Prostate gland (tissue), 2 donors: ENCODE measurements around the gene MCF2L2. TPM values are rescaled to one million over a fixed set of nuclear protein-coding genes. Genes with fewer than 3 reads are reported as not detected.

Experiments used
- DNase-seq: peaks from one replicate; pipeline ENCODE4 v3.0.0-alpha.2; 2019; ENCODE audit warnings: low spot score
- H3K27ac ChIP-seq, 2 donors: fragments of 200-600 bp; sonication (generic); 2 replicates each; pipeline ENCODE4 v1.5.1; 2017 to 2019
- H3K27me3 ChIP-seq: fragments of 200-600 bp; sonication (generic); replicated peaks from 2 replicates; pipeline ENCODE4 v1.5.1; 2019; ENCODE audit not compliant: insufficient read depth
- H3K36me3 ChIP-seq, 2 donors: fragments of 200-600 bp; sonication (generic); 1 replicate in 1 of 2; 2 replicates in 1 of 2; pipeline versions ENCODE4 v1.5.1 to v1.8.1; 2017 to 2019
- H3K4me1 ChIP-seq: fragments of 200-600 bp; sonication (generic); replicated peaks from 2 replicates; pipeline ENCODE4 v1.5.1; 2019
- H3K4me3 ChIP-seq, 2 donors: fragments of 200-600 bp; sonication (generic); 2 replicates each; pipeline ENCODE4 v1.5.1; 2017 to 2019
- H3K9me3 ChIP-seq: fragments of 200-600 bp; sonication (generic); 2 replicates; pipeline ENCODE4 v1.5.1; 2017
- POLR2A ChIP-seq: fragments of 450-650 bp; IDR thresholded peaks from one replicate; pipeline ENCODE4 v1.6.1; 2016; ENCODE audit warnings: antibody characterized with exemption, mild to moderate bottlenecking
- POLR2AphosphoS5 ChIP-seq: sonication (generic); formaldehyde crosslinking; IDR thresholded peaks from one replicate; pipeline ENCODE4 v1.6.1; 2017; ENCODE audit warnings: antibody characterized with exemption
- WGBS: methylation state at CpG from one replicate; pipeline ENCODE4 v1.1.5; 2018; 5-methylcytosine and 5-hydroxymethylcytosine counted together
- intact Hi-C: fragments of 100-400 bp; cut with DNase I; formaldehyde crosslinking; loops from one replicate; pipeline ENCODE4 v1.14.2; 2022
- total RNA-seq, 2 donors: library from RNA; depleted of rRNA; stranded (reverse); fragments of >200 nt; gene quantifications; one replicate each; pipeline ENCODE4 v1.1.0, GENCODE V29; 2016
- TF ChIP-seq, protein P1 (sequence below), 4 experiments: fragments of 200-600 bp in 2 of 4; fragments of 450-650 bp in 2 of 4; sonication (generic) in 2 of 4; IDR thresholded peaks; 1 replicate in 3 of 4; 2 replicates in 1 of 4; pipeline ENCODE4 v1.5.1; 2016 to 2019; ENCODE audit warnings: antibody characterized with exemption in 4 of 4, mild to moderate bottlenecking in 2 of 4, moderate library complexity in 2 of 4

Gene MCF2L2
- total RNA-seq, 2 donors from 2014 or later: 0.41 to 4.0 TPM

DNA sequence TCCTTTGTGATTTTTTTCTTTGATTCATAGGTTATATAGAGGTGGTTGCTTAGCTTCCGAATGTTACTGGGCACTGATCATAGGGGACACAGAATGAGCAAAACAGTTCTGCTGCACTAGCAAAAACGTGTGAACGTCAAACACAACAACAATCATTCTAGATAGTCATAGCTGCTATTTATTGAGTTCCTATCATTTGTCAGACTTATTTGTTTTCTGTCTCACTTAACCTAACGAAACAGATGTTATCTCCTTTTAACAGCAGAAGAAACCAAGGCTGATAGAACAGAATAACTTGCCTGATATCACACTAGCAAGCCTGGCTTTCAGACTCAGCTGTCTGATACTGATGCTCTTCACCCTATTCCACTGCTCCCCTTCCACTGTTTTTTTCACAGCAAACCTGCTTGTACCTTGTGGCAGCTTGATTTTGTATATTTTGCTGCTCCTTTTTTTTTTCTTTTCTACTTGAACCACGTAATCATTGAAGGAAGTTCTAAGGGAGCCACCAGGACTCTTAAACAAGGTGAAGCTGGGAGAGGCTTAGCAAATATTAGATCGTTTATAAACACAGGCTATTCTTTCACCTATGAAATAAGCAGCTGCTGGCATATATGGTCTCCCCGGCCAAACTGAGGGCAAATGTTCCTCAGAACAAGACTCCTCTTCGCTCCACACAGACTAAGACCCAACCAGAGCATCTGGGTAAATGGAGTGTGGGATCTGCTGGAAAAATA is 78.8 kb downstream of the MCF2L2 start:
- no peak for DNase-seq

GRCh38 chr3:183342824-183343223 is 85.6 kb downstream of the MCF2L2 start:
- TF ChIP-seq POLR2A (no peak), POLR2AphosphoS5 (no peak)
- TF ChIP-seq, protein P1, sequence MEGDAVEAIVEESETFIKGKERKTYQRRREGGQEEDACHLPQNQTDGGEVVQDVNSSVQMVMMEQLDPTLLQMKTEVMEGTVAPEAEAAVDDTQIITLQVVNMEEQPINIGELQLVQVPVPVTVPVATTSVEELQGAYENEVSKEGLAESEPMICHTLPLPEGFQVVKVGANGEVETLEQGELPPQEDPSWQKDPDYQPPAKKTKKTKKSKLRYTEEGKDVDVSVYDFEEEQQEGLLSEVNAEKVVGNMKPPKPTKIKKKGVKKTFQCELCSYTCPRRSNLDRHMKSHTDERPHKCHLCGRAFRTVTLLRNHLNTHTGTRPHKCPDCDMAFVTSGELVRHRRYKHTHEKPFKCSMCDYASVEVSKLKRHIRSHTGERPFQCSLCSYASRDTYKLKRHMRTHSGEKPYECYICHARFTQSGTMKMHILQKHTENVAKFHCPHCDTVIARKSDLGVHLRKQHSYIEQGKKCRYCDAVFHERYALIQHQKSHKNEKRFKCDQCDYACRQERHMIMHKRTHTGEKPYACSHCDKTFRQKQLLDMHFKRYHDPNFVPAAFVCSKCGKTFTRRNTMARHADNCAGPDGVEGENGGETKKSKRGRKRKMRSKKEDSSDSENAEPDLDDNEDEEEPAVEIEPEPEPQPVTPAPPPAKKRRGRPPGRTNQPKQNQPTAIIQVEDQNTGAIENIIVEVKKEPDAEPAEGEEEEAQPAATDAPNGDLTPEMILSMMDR (IDR thresholded peaks at IDR 0.05): no peak
- Histone ChIP-seq H3K27me3 (no peaks in the 10 kb centered on the region), H3K9me3 (no peaks in the 10 kb centered on the region), H3K4me1 (no peaks in the 10 kb centered on the region), H3K36me3 (no peaks in the 10 kb centered on the region), H3K4me3 (no peak overlapping the region), H3K27ac (no peak overlapping the region)
- intact Hi-C loops: no loop called here
- 86% methylated on average over 1 of the region's 1 CpG for WGBS
- DNase-seq: no peak

More for the DNA sequence above, 78.8 kb downstream of the MCF2L2 start:
- Histone ChIP-seq H3K9me3 (no peaks in the 10 kb centered on the region), H3K4me1 (no peaks in the 10 kb centered on the region), H3K4me3 (no peak overlapping the region), H3K27me3 (no peaks in the 10 kb centered on the region), H3K36me3 (no peaks in the 10 kb centered on the region), H3K27ac (no peak overlapping the region)
- intact Hi-C loops: no loop called here
- 56% methylated on average over 8 of the region's 8 CpGs for WGBS
- no peak for TF ChIP-seq POLR2AphosphoS5
- TF ChIP-seq POLR2A: no peak

DNA sequence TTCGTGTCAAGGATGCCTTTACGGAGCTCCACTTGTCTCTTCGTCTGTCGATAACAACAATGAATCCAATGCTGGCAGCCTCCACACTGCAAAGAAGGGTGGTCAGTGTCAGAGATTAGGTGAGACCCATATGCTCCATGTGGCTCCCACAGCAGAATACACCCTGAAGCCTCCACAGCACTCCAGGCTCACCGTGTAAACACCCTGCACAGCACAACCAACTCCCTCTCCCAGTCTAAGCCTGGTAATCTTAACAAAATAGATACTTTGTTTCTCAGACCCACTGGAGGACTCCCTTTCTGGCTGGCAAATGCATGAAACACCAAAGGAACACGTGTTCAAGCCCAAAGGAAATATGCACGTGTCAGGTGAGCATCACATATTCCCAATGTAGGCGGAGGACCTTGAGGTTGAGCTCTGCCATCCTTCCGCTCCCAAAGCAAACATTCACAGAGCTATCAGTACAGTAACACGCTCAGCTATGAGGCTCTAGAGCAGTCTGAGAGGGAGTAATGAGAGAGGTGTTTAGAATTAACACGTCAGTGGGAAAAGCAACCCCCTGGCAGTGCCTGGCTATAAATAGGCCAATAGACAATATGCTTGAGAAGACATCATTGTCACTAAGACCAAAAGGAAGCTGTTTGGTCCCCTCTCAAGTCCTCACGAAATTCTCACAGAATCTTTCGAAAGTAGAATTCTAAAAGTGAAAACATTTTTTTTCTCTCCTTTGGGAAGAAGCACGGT is 86.7 kb downstream of the MCF2L2 start:
- H3K4me1 ChIP-seq: no peaks in the 10 kb centered on the region
- no peaks in the 10 kb centered on the region for H3K27me3 ChIP-seq
- no peak overlapping the region for H3K4me3 ChIP-seq
- DNase-seq: no peak
- no peaks in the 10 kb centered on the region for H3K9me3 ChIP-seq
- H3K27ac ChIP-seq: no peak overlapping the region
- TF ChIP-seq POLR2A: no peak
- TF ChIP-seq, protein P1 (IDR thresholded peaks at IDR 0.05): no peak
- TF ChIP-seq POLR2AphosphoS5: no peak
- no peaks in the 10 kb centered on the region for H3K36me3 ChIP-seq
- 68% methylated on average over 14 of the region's 14 CpGs for WGBS
- intact Hi-C loops: no loop called here

GRCh38 chr3:183340222-183340621 is 88.2 kb downstream of the MCF2L2 start:
- H3K27me3 ChIP-seq: no peaks in the 10 kb centered on the region
- no peak overlapping the region for H3K27ac ChIP-seq
- 100% methylated on average over 2 of the region's 2 CpGs for WGBS
- no peak for DNase-seq
- intact Hi-C loops: no loop called here
- H3K4me1 ChIP-seq: no peaks in the 10 kb centered on the region
- H3K9me3 ChIP-seq: no peaks in the 10 kb centered on the region
- no peak overlapping the region for H3K4me3 ChIP-seq
- TF ChIP-seq POLR2AphosphoS5 (no peak), POLR2A (no peak)
- TF ChIP-seq, protein P1 (IDR thresholded peaks at IDR 0.05): no peak
- no peaks in the 10 kb centered on the region for H3K36me3 ChIP-seq

GRCh38 chr3:183339461-183340086 is 88.8 kb downstream of the MCF2L2 start:
- Histone ChIP-seq H3K4me1 (no peaks in the 10 kb centered on the region), H3K27ac (no peak overlapping the region), H3K36me3 (no peaks in the 10 kb centered on the region), H3K4me3 (no peak overlapping the region), H3K9me3 (no peaks in the 10 kb centered on the region), H3K27me3 (no peaks in the 10 kb centered on the region)
- no peak for TF ChIP-seq POLR2A
- no peak for TF ChIP-seq POLR2AphosphoS5
- TF ChIP-seq, protein P1 (IDR thresholded peaks at IDR 0.05): no peak
- DNase-seq: no peak
- 88% methylated on average over 8 of the region's 8 CpGs for WGBS
- intact Hi-C loops: no loop called here
